NCI-H460 (cell line): ENCODE results near the gene TBC1D22B. TPM values are rescaled to one million over a fixed set of nuclear protein-coding genes. Genes with fewer than 3 reads are reported as not detected.
"Not testable (repeated sequence)": the region's sequence is repeated elsewhere in the genome, so short reads cannot be mapped to it uniquely, and the experiment has no call there.

Experiments
- DNase-seq: peaks from one replicate; pipeline ENCODE4 v3.0.0-alpha.2; 2016; ENCODE audit warnings: low read depth; ENCODE audit errors: extremely low read depth
- total RNA-seq: library from RNA; depleted of rRNA; stranded (reverse); fragments of >200 nt; shearing (Covaris generic); gene quantifications from 2 replicates; pipeline ENCODE4 v1.2.3, GENCODE V29; 2014

Gene TBC1D22B
- total RNA-seq, 1 experiment from 2014 or later, result 8.6 TPM

- DNase-seq, result no peak
Measured at GRCh38 chr6:37262446-37263026, 5.0 kb downstream of the TBC1D22B start.

- no peak for DNase-seq
Measured at GRCh38 chr6:37265001-37265400, 7.4 kb downstream of the TBC1D22B start.

- no peak for DNase-seq
Measured at GRCh38 chr6:37265860-37266259, 8.3 kb downstream of the TBC1D22B start.

GRCh38 chr6:37269105-37269504 is 11.5 kb downstream of the TBC1D22B start:
- DNase-seq, result no peak

- DNase-seq, result no peak
Measured at GRCh38 chr6:37272834-37273566, 15.4 kb downstream of the TBC1D22B start.

- no peak for DNase-seq
Measured at GRCh38 chr6:37273690-37274089, 16.1 kb downstream of the TBC1D22B start.

GRCh38 chr6:37275350-37275749 is 17.8 kb downstream of the TBC1D22B start:
- DNase-seq, result no peak

GRCh38 chr6:37277001-37277409 is 19.4 kb downstream of the TBC1D22B start:
- DNase-seq, result no peak

- DNase-seq, result no peak
Measured at GRCh38 chr6:37279366-37280134, 22.0 kb downstream of the TBC1D22B start.

- no peak for DNase-seq
Measured at GRCh38 chr6:37280162-37280887, 22.8 kb downstream of the TBC1D22B start.

- DNase-seq, result no peak
Measured at GRCh38 chr6:37282371-37282770, 24.8 kb downstream of the TBC1D22B start.

GRCh38 chr6:37283268-37283667 is 25.7 kb downstream of the TBC1D22B start:
- DNase-seq, result no peak

- no peak for DNase-seq
Measured at GRCh38 chr6:37283671-37284151, 26.1 kb downstream of the TBC1D22B start.

GRCh38 chr6:37284781-37285180 is 27.2 kb downstream of the TBC1D22B start:
- no peak for DNase-seq

- DNase-seq, result no peak
Measured at GRCh38 chr6:37285861-37286311, 28.3 kb downstream of the TBC1D22B start.

- DNase-seq, result no peak
Measured at GRCh38 chr6:37287519-37288157, 30.1 kb downstream of the TBC1D22B start.

- DNase-seq, result no peak
Measured at GRCh38 chr6:37288247-37288646, 30.7 kb downstream of the TBC1D22B start.

GRCh38 chr6:37289931-37290330 is 32.4 kb downstream of the TBC1D22B start:
- DNase-seq, result no peak

GRCh38 chr6:37293426-37293825 is 35.9 kb downstream of the TBC1D22B start:
- DNase-seq, result no peak

GRCh38 chr6:37297637-37298036 is 40.1 kb downstream of the TBC1D22B start:
- not testable (repeated sequence) for DNase-seq
